Sciatic nerve (tissue), 2 donors: ENCODE data around the gene LRFN2. TPM values are rescaled to one million over a fixed set of nuclear protein-coding genes. Genes with fewer than 3 reads are reported as not detected.

ENCODE experiments used
- ATAC-seq: fragments of 200-7000 bp; cut with Tn5 transposase; one replicate; pipeline ENCODE4 v1.9.1; 2020; ENCODE audit warnings: mild to moderate bottlenecking, moderate library complexity
- DNase-seq: peaks from one replicate; pipeline ENCODE4 v3.0.0-alpha.2; 2020; ENCODE audit warnings: low spot score
- intact Hi-C: fragments of 100-400 bp; cut with DNase I; formaldehyde crosslinking; loops from one replicate; pipeline ENCODE4 v1.14.2; 2022
- total RNA-seq: library from RNA; stranded (reverse); fragmentation: NEBNext Ultra II Directional; extraction: Animal tissue kit (Norgen Biotek cat#: 25700); gene quantifications from one replicate; pipeline ENCODE4 v1.2.1, GENCODE V29; 2021
- donor health status: DM: no; HTN: no; CAD: no.
- donor health status: DM: no; HTN: no; CAD: no.

The LRFN2 gene
- total RNA-seq, 1 donor from 2014 or later = 0.13 TPM

DNA sequence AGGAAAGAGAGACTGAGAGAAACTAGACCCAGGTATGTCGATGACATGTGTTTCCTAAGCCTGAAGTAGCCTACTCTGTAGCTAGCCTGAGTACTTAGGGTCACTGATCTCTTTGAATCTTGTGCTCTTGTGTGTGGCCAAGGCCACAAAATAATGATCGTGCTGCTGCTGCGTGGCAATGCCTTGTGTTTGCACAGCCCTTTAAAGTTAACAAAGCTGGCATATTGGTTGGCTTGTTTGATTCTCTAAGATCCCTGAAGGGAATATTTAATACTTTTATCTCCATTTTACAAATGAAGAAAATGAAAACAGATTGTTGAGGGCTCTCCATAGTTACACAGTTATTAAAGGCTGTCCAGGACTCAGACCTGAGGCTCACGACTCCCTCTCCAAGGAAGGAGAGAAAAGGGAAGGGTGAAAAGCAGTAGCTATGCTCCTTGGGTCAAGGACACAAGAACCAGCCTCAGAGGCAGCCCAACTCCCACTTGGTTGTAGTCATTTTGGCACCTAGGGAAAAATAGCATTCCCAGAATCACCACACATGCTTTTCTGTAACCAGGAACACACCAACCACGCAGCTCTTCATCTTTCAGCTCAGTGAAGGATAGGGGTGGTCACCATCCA lies 130.7 kb downstream of the LRFN2 start:
- intact Hi-C loops = no loop called here
- no peak for ATAC-seq
- DNase-seq = no peak

DNA sequence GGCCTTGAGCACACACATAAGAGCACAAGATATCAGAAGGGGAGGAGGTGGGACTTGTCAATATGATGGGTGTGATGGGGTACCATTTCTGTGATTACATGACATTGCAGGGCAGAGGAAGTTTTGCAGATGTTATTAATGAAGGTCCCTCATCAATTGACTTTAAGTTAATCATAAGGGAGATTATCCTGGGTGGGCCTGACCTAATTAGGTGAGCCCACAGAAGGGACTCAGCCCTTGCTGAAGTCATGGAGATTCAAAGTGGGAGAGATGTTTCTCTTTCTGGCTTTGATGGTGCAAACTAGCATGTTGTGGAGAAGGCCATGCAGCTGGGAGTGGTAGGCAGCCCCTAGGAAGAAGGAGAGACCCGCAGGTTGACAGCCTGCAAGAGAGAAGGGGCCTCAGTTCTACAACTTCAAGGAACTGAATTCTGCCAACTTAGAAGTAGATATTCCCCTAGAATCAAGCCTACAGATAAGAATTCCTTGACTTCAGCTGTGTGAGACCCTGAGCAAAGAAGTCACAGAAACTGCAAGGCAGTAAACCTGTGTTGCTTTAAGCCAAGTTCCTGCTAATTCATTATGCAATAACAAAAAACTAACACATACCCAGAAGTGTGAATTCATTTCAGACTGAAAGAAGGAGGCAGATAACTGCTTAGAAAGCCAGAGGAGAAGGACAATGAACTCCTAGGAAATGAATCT lies 131.3 kb downstream of the LRFN2 start:
- intact Hi-C loops = no loop called here
- ATAC-seq = no peak
- DNase-seq = no peak

DNA sequence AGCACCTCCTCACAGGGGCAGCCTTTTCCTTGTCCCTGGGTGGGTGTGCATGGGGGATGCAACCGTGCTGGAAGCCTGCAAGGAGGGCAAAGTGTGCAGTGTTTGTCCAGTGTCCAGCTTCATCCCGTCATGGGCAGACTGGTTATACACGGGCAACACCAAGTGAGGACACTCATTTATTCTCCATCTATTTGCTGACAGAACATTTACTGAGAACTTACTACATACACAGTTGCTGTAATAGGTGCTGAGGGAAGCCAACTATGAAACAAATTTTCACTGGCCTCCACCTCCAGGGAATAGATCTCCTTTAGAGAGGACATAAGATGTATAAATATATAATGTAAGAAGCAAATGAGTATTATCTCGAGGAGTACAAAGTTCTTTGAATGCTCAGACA lies 136.7 kb downstream of the LRFN2 start:
- ATAC-seq (no peak), DNase-seq (no peak)
- intact Hi-C loops = no loop called here

- no peak for ATAC-seq
- intact Hi-C loops = no loop called here
- DNase-seq = no peak
Observed at GRCh38 chr6:40444811-40445210, 142.4 kb downstream of the LRFN2 start.

GRCh38 chr6:40444312-40444711 lies 142.9 kb downstream of the LRFN2 start:
- intact Hi-C loops = no loop called here
- ATAC-seq (no peak), DNase-seq (no peak)

DNA sequence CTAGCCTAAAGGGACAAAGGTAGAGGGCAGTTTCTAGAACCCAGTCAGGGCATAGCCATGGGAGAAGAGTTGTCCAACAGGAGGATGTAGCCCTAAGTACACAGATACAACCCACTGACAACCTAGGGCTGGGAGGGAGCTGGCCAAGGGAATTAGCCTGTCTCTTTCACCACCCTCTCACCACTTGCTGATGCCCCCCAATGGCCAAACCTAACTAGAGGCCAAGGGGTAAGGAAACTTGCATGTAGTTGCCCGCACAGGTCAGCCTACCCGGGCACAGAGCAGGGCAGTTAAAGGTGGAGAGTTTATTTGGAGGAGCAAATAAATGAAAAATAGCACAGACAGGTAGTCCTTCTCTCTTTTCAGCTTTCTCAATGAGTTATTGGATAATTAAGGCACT lies 143.3 kb downstream of the LRFN2 start:
- no peak for ATAC-seq
- no peak for DNase-seq

GRCh38 chr6:40442591-40442990 lies 144.6 kb downstream of the LRFN2 start:
- intact Hi-C loops = no loop called here
- DNase-seq (no peak), ATAC-seq (no peak)

More for the DNA sequence above, 143.3 kb downstream of the LRFN2 start:
- intact Hi-C loops = no loop called here

DNA sequence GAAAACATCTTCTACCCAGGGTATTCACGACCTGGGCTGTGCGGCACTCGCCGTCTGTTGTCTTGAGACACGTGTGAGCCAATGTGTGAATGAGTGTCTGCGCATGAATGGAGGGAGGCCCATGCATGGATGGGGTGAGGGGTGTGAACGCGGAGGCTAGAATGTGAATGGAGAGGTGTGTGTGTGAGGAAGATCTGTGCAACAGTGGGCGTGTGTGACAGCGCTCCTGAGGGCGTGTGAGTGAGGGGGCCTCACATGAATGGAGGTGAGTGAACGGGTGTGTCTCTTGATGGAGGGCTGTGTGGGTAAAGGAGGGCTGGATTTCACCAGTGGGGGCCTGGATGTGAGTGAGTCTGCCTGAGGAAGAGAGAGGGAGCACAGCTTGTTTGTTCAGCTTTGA lies 146.0 kb downstream of the LRFN2 start:
- intact Hi-C loops = no loop called here
- no peak for ATAC-seq
- DNase-seq = no peak

DNA sequence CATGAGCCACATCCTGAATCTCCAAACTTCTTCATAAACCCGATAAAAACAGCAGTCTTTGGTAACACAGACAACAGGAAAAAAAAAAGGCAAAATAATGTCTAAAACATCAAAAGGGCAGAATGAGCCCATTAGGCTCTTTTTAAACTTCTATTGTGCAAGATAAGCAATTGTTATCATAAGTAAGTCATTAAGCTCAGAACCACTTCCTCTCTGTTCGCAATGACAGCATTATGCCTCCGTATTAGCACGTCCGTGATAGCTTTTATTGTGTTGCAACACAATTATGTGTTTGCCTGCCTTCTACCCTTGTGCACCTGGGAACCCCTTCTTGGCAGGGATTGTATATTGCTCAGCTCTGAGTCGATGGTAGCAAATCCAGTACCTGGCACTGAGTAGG lies 147.1 kb downstream of the LRFN2 start:
- intact Hi-C loops = no loop called here
- ATAC-seq = no peak
- DNase-seq = no peak

- no peak for DNase-seq
- intact Hi-C loops = no loop called here
- ATAC-seq = no peak
Observed at GRCh38 chr6:40439026-40439800, 148.0 kb downstream of the LRFN2 start.

DNA sequence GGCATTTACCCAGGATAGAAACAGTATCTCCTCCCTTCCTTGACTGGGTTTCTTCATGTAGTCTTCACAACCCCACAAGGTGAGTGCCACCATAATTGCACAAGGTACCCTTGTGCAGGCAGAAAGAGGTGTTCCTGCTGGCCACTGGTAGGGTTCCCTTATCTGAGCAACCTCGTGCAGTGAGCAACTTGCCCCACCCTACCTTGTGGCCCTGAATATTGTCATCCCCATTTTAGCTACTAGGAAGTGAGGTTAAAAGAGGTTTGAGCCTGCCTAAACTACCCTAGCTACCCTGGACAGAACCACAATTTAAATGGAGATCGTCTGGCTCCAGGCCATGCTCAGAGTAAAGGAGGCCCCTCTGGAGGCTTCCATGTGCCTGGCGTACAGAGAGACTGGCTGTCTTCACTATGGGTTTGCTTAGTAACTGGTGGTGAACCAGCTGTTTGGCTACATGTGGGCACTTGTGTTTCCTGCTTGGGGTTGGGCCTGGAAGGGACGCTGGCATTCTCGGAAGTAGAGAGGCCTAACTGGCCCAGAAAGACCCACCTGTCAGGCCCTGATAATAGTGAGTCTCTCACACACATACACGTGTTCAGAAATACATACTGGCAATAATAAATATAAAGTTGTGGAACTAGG lies 148.8 kb downstream of the LRFN2 start:
- no peak for DNase-seq
- ATAC-seq = no peak

GRCh38 chr6:40437631-40438030 lies 149.5 kb downstream of the LRFN2 start:
- DNase-seq (no peak), ATAC-seq (no peak)
- intact Hi-C loops = no loop called here

More for the DNA sequence above, 148.8 kb downstream of the LRFN2 start:
- intact Hi-C loops = no loop called here

DNA sequence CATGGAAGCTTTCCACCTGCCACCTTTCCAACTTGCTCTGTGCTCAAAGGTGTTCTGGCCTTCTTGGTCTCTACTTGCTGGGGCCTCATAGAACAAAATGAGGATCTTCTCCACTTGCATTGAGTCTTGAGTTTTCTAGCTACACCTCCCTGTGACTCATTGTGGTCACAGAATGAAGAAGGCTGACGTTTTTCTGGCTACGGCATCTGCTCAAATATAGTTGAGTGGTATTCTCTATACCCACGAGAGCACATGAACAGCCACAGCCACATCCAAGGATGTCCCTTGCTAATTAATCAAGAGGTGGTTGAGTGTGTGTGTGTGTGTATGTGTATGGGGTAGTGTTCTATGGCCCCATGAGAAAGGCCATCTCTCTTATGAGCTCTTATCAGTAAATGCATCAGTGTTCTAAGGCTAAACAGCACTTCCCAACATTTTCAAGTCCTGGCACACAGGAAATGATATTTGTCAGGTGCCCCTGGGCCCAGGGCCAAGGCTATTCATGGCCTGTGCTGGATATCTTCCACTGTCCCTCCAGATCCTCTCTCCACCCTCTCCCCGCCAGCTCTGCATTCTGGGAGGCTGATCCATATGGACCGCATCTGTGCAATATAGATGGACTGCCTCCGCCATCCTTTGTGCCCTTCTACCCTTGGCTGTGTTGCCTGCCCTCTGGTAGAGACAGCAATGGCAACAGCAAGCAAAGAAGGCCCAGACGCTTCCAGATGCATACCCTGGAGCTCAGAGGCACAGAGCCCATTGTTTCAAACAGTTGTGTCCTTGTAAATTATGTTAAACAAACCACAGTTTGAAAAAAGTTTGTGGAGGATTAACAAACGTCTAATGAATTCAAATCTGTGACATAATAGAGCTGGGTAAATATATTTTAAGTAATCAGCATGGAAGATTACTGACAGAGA lies 150.2 kb downstream of the LRFN2 start:
- no peak for ATAC-seq
- DNase-seq = no peak
- intact Hi-C loops = no loop called here

DNA sequence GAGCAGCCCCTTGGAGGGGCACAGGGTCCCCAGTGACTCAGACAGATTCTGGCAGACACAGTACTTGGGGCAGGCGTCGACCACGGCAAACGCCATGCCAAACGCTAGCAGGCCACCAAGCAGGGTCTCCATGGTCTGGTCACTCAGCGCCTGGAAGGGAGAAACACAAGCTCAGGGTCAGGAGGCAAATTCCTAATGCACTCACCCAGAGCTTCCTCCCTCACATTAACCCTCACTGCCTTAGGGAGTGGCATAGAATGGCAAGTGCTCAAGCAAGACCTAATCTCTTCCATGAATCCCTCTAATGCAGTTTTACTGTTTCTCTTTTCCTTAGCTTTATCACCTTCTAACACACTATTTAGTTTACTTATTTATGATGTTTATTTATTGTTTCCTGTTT lies 154.2 kb downstream of the LRFN2 start:
- ATAC-seq (no peak), DNase-seq (no peak)
- intact Hi-C loops = no loop called here

DNA sequence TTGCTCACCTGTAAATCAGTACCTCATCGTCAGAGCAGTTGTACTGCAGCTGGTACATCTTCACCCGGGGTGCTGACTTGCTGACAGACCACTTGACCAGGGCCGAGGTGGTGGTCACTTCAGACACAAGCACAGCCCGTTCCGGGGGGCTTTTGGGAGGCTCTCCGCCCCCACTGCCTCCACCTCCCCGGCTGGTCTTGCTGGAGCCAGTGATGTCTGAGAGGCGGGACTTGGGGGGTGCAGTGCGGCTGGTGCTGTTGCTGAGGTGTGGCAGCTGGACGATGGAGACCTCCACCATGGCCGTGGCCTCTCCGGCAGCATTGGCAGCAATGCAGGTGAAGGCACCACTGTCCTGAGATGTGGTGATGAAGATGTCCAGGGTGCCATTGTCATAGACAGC lies 155.5 kb downstream of the LRFN2 start:
- no peak for DNase-seq
- intact Hi-C loops = no loop called here
- ATAC-seq = no peak

DNA sequence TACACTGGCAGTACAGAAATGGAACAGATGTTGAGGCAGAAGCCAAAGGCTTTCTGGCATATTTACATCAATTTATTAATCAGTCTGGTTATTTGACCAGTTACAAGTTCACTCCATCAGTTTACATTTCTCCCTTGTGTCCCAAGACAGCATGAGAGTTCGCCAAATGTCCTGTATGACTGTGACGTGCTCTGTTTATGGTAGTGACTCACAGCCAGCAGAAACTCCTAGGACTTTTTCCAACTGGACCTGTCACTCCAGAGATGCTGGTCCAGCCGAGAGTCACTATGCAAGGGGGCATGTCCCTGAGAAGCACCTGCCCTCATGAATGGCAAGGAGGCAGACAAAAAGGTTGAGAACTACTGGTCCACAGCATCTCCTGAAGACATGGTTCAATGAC lies 160.0 kb downstream of the LRFN2 start:
- intact Hi-C loops = no loop called here
- ATAC-seq = no peak
- DNase-seq = no peak

- intact Hi-C loops = no loop called here
- ATAC-seq (no peak), DNase-seq (no peak)
Observed at GRCh38 chr6:40426346-40427066, 160.7 kb downstream of the LRFN2 start.
